NCI-H2107 treated with DMSO at 0.1 percent for 48 hours (cell line): ENCODE results near the gene CRYBA4.

ENCODE experiments used
- DNase-seq: peaks from one replicate; lab custom pipeline; 2025; ENCODE audit not compliant: unreplicated experiment; lab: John Stamatoyannopoulos, UW

The CRYBA4 gene

GRCh38 chr22:26658671-26659478 is 37.1 kb downstream of the CRYBA4 start:
- DNase-seq = peak; percentile 70

- no peak for DNase-seq
Measured at GRCh38 chr22:26660356-26660755, 38.6 kb downstream of the CRYBA4 start.

- peak; percentile 23 for DNase-seq
Measured at GRCh38 chr22:26660961-26661578, 39.3 kb downstream of the CRYBA4 start.

- DNase-seq = no peak
Measured at GRCh38 chr22:26662160-26662559, 40.4 kb downstream of the CRYBA4 start.

- no peak for DNase-seq
Measured at GRCh38 chr22:26663374-26663923, 41.7 kb downstream of the CRYBA4 start.

- DNase-seq = no peak
Measured at GRCh38 chr22:26665813-26666231, 44.1 kb downstream of the CRYBA4 start.

- no peak for DNase-seq
Measured at GRCh38 chr22:26667140-26667539, 45.4 kb downstream of the CRYBA4 start.

GRCh38 chr22:26669060-26669481 is 47.3 kb downstream of the CRYBA4 start:
- DNase-seq = no peak

GRCh38 chr22:26670459-26670858 is 48.7 kb downstream of the CRYBA4 start:
- no peak for DNase-seq

GRCh38 chr22:26671317-26672059 is 49.7 kb downstream of the CRYBA4 start:
- DNase-seq = no peak

- DNase-seq = no peak
Measured at GRCh38 chr22:26672060-26672471, 50.3 kb downstream of the CRYBA4 start.

GRCh38 chr22:26672590-26673468 is 51.1 kb downstream of the CRYBA4 start:
- peak; percentile 88 for DNase-seq

- DNase-seq = no peak
Measured at GRCh38 chr22:26673486-26673885, 51.7 kb downstream of the CRYBA4 start.

GRCh38 chr22:26674211-26675190 is 52.7 kb downstream of the CRYBA4 start:
- no peak for DNase-seq

- DNase-seq = no peak
Measured at GRCh38 chr22:26675687-26676268, 54.0 kb downstream of the CRYBA4 start.

- no peak for DNase-seq
Measured at GRCh38 chr22:26677217-26677616, 55.5 kb downstream of the CRYBA4 start.

- DNase-seq = peak; percentile 19
Measured at GRCh38 chr22:26679003-26679629, 57.4 kb downstream of the CRYBA4 start.
